Memory B cell (primary cell): ENCODE measurements around the gene PAPSS1.
A peak's percentile ranks its signal among the peaks of the same experiment; 100 is the strongest.
"Not testable (repeated sequence)": the region's sequence is repeated elsewhere in the genome, so short reads cannot be mapped to it uniquely, and the experiment has no call there.

Experiments used
- ATAC-seq: fragments of 150-1000 bp; cut with Tn5 transposase; 2 replicates; pipeline ENCODE4 v1.10.0; 2021; ENCODE audit warnings: low read depth, mild to moderate bottlenecking, moderate library complexity
- DNase-seq, 2 donors: peaks; one replicate each; pipeline ENCODE4 v3.0.0; 2022; ENCODE audit warnings: low spot score in 2 of 2
- H3K27ac Mint-ChIP-seq: one replicate; pipeline ENCODE4 v1.8.0; 2022; ENCODE audit warnings: mild to moderate bottlenecking, moderate library complexity, mixed read lengths
- H3K27me3 Mint-ChIP-seq: one replicate; pipeline ENCODE4 v1.8.0; 2022; ENCODE audit warnings: mixed read lengths
- H3K36me3 Mint-ChIP-seq: one replicate; pipeline ENCODE4 v1.8.0; 2022; ENCODE audit warnings: mild to moderate bottlenecking, mixed read lengths
- H3K4me1 Mint-ChIP-seq: one replicate; pipeline ENCODE4 v1.8.0; 2022; ENCODE audit warnings: mixed read lengths
- H3K4me3 Mint-ChIP-seq: one replicate; pipeline ENCODE4 v1.8.0; 2022; ENCODE audit warnings: mild to moderate bottlenecking, moderate library complexity, mixed read lengths
- H3K9me3 Mint-ChIP-seq: one replicate; pipeline ENCODE4 v1.8.0; 2022; ENCODE audit warnings: mixed read lengths

PAPSS1 gene

GRCh38 chr4:107689912-107690587 is 30.0 kb downstream of the PAPSS1 start:
- Mint-ChIP-seq H3K4me1 (peaks cover 2% of the 10 kb centered on the region), H3K4me3 (no peak overlapping the region), H3K27ac (no peak overlapping the region), H3K36me3 (peaks cover 24% of the 10 kb centered on the region), H3K9me3 (no peaks in the 10 kb centered on the region), H3K27me3 (no peaks in the 10 kb centered on the region)
- DNase-seq (no peak), ATAC-seq (no peak)

GRCh38 chr4:107688421-107688820 is 31.6 kb downstream of the PAPSS1 start:
- Mint-ChIP-seq H3K4me1 (no peaks in the 10 kb centered on the region), H3K4me3 (no peak overlapping the region), H3K36me3 (peaks cover 18% of the 10 kb centered on the region), H3K9me3 (no peaks in the 10 kb centered on the region), H3K27me3 (no peaks in the 10 kb centered on the region), H3K27ac (no peak overlapping the region)
- DNase-seq (no peak), ATAC-seq (no peak)

- H3K27me3 Mint-ChIP-seq, result no peaks in the 10 kb centered on the region
- H3K36me3 Mint-ChIP-seq, result peaks cover 18% of the 10 kb centered on the region
- H3K4me1 Mint-ChIP-seq, result no peaks in the 10 kb centered on the region
- no peaks in the 10 kb centered on the region for H3K9me3 Mint-ChIP-seq
- no peak overlapping the region for H3K27ac Mint-ChIP-seq
- no peak overlapping the region for H3K4me3 Mint-ChIP-seq
- no peak for DNase-seq
- ATAC-seq, result no peak
These were observed 34.3 kb downstream of the PAPSS1 start for GRCh38 chr4:107685740-107686139.

- Mint-ChIP-seq H3K9me3 (peaks cover 3% of the 10 kb centered on the region), H3K27ac (no peak overlapping the region), H3K4me3 (no peak overlapping the region), H3K27me3 (no peaks in the 10 kb centered on the region), H3K4me1 (no peaks in the 10 kb centered on the region), H3K36me3 (peaks cover 35% of the 10 kb centered on the region)
- DNase-seq (no peak), ATAC-seq (no peak)
These were observed 36.2 kb downstream of the PAPSS1 start for GRCh38 chr4:107683873-107684272.

GRCh38 chr4:107682306-107682705 is 37.7 kb downstream of the PAPSS1 start:
- H3K27ac Mint-ChIP-seq, result no peak overlapping the region
- H3K4me1 Mint-ChIP-seq, result no peaks in the 10 kb centered on the region
- H3K36me3 Mint-ChIP-seq, result peaks cover 48% of the 10 kb centered on the region
- H3K4me3 Mint-ChIP-seq, result no peak overlapping the region
- no peak for ATAC-seq
- peaks cover 7% of the 10 kb centered on the region for H3K9me3 Mint-ChIP-seq
- no peak for DNase-seq
- H3K27me3 Mint-ChIP-seq, result no peaks in the 10 kb centered on the region

- H3K27me3 Mint-ChIP-seq, result no peaks in the 10 kb centered on the region
- H3K9me3 Mint-ChIP-seq, result no peaks in the 10 kb centered on the region
- DNase-seq (no peak), ATAC-seq (no peak)
- peaks cover 26% of the 10 kb centered on the region for H3K36me3 Mint-ChIP-seq
- peaks cover 2% of the 10 kb centered on the region for H3K4me1 Mint-ChIP-seq
- H3K4me3 Mint-ChIP-seq, result no peak overlapping the region
- H3K27ac Mint-ChIP-seq, result no peak overlapping the region
These were observed 51.0 kb downstream of the PAPSS1 start for GRCh38 chr4:107669068-107669467.

GRCh38 chr4:107666134-107666533 is 53.9 kb downstream of the PAPSS1 start:
- Mint-ChIP-seq H3K4me3 (no peak overlapping the region), H3K4me1 (no peaks in the 10 kb centered on the region), H3K27ac (no peak overlapping the region), H3K27me3 (no peaks in the 10 kb centered on the region), H3K36me3 (peaks cover 13% of the 10 kb centered on the region), H3K9me3 (no peaks in the 10 kb centered on the region)
- DNase-seq (no peak), ATAC-seq (no peak)

- DNase-seq (no peak), ATAC-seq (no peak)
- Mint-ChIP-seq H3K27ac (no peak overlapping the region), H3K9me3 (no peaks in the 10 kb centered on the region), H3K4me3 (no peak overlapping the region), H3K36me3 (peaks cover 11% of the 10 kb centered on the region), H3K27me3 (no peaks in the 10 kb centered on the region), H3K4me1 (no peaks in the 10 kb centered on the region)
These were observed 55.0 kb downstream of the PAPSS1 start for GRCh38 chr4:107665001-107665400.

GRCh38 chr4:107658400-107659336 is 61.4 kb downstream of the PAPSS1 start:
- H3K27me3 Mint-ChIP-seq, result no peaks in the 10 kb centered on the region
- peaks cover 2% of the 10 kb centered on the region for H3K9me3 Mint-ChIP-seq
- H3K27ac Mint-ChIP-seq, result no peak overlapping the region

GRCh38 chr4:107655289-107655688 is 64.7 kb downstream of the PAPSS1 start:
- no peak overlapping the region for H3K4me3 Mint-ChIP-seq
- no peaks in the 10 kb centered on the region for H3K4me1 Mint-ChIP-seq
- peaks cover 65% of the 10 kb centered on the region for H3K36me3 Mint-ChIP-seq
- ATAC-seq (no peak), DNase-seq (no peak)
- peaks cover 2% of the 10 kb centered on the region for H3K9me3 Mint-ChIP-seq
- H3K27ac Mint-ChIP-seq, result no peak overlapping the region
- no peaks in the 10 kb centered on the region for H3K27me3 Mint-ChIP-seq

More at GRCh38 chr4:107658400-107659336, 61.4 kb downstream of the PAPSS1 start:
- H3K4me1 Mint-ChIP-seq, result no peaks in the 10 kb centered on the region
- ATAC-seq (no peak), DNase-seq (no peak)
- peaks cover 43% of the 10 kb centered on the region for H3K36me3 Mint-ChIP-seq
- no peak overlapping the region for H3K4me3 Mint-ChIP-seq

GRCh38 chr4:107654694-107655093 is 65.3 kb downstream of the PAPSS1 start:
- H3K4me3 Mint-ChIP-seq, result no peak overlapping the region
- no peak for ATAC-seq
- no peak for DNase-seq
- H3K36me3 Mint-ChIP-seq, result peaks cover 67% of the 10 kb centered on the region
- H3K9me3 Mint-ChIP-seq, result peaks cover 2% of the 10 kb centered on the region
- no peaks in the 10 kb centered on the region for H3K27me3 Mint-ChIP-seq
- no peak overlapping the region for H3K27ac Mint-ChIP-seq
- no peaks in the 10 kb centered on the region for H3K4me1 Mint-ChIP-seq

GRCh38 chr4:107651408-107651807 is 68.6 kb downstream of the PAPSS1 start:
- not testable (repeated sequence) for H3K4me3 Mint-ChIP-seq, ATAC-seq, H3K9me3 Mint-ChIP-seq, H3K27me3 Mint-ChIP-seq, H3K4me1 Mint-ChIP-seq, DNase-seq
- Mint-ChIP-seq H3K27ac (peak overlapping the region; percentile 28), H3K36me3 (peaks cover 68% of the 10 kb centered on the region)

GRCh38 chr4:107650251-107650650 is 69.8 kb downstream of the PAPSS1 start:
- H3K9me3 Mint-ChIP-seq, result peaks cover 2% of the 10 kb centered on the region
- H3K4me1 Mint-ChIP-seq, result peaks cover 3% of the 10 kb centered on the region
- peaks cover 68% of the 10 kb centered on the region for H3K36me3 Mint-ChIP-seq
- no peak for ATAC-seq
- H3K27me3 Mint-ChIP-seq, result no peaks in the 10 kb centered on the region
- no peak overlapping the region for H3K4me3 Mint-ChIP-seq
- DNase-seq, result no peak
- H3K27ac Mint-ChIP-seq, result no peak overlapping the region

- H3K27ac Mint-ChIP-seq, result no peak overlapping the region
- no peaks in the 10 kb centered on the region for H3K27me3 Mint-ChIP-seq
- H3K4me1 Mint-ChIP-seq, result peaks cover 3% of the 10 kb centered on the region
- DNase-seq, result no peak
- ATAC-seq, result no peak
- no peak overlapping the region for H3K4me3 Mint-ChIP-seq
- H3K9me3 Mint-ChIP-seq, result no peaks in the 10 kb centered on the region
- peaks cover 65% of the 10 kb centered on the region for H3K36me3 Mint-ChIP-seq
These were observed 71.6 kb downstream of the PAPSS1 start for GRCh38 chr4:107648178-107648991.
